ENCODE results near the gene PRKCE.

DNA sequence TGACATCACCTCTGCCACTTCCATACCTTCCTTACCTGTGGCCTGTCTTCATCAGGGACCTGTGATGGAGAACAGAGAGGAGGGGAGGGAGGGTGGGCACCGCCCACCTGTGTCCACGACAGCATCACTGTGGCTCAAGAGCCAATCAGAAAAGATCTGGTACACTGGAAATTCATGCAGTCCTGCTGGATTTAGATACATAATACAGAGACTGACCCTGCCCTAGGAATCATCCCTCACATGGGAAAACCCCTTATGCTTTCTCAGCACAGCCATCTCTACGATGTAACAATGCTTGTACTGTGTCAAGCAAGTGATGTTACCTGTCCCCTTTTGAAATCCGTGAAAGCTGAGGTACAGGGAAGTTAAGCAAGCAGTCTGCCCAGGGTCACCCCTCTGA, 500.1 kb downstream of the PRKCE start:
- TF ChIP-seq EZH2phosphoT487 (IDR thresholded peaks at IDR 0.05; ENCODE audit: unreplicated experiment) (no peak), POLR2AphosphoS5 (IDR thresholded peaks at IDR 0.05; ENCODE audit: low read depth) (no peak), CREB1 (CRISPR knock-in tag; IDR thresholded peaks at IDR 0.05; ENCODE audit: low read depth) (no peak)
- TF ChIP-seq, protein P1, sequence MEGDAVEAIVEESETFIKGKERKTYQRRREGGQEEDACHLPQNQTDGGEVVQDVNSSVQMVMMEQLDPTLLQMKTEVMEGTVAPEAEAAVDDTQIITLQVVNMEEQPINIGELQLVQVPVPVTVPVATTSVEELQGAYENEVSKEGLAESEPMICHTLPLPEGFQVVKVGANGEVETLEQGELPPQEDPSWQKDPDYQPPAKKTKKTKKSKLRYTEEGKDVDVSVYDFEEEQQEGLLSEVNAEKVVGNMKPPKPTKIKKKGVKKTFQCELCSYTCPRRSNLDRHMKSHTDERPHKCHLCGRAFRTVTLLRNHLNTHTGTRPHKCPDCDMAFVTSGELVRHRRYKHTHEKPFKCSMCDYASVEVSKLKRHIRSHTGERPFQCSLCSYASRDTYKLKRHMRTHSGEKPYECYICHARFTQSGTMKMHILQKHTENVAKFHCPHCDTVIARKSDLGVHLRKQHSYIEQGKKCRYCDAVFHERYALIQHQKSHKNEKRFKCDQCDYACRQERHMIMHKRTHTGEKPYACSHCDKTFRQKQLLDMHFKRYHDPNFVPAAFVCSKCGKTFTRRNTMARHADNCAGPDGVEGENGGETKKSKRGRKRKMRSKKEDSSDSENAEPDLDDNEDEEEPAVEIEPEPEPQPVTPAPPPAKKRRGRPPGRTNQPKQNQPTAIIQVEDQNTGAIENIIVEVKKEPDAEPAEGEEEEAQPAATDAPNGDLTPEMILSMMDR (conservative IDR thresholded peaks at IDR 0.05; ENCODE audit: low read depth in 2 of 2): no peak
